ENCODE results near the gene ATP2B1. TPM values are rescaled to one million over a fixed set of nuclear protein-coding genes. Genes with fewer than 3 reads are reported as not detected.

The ATP2B1 gene
- total and polyA plus RNA-seq, 2 of the 13 experiments (the other 11 are each of a cell fraction or from before 2014, with no cell fraction given) = 12.1 to 60.2 TPM

DNA sequence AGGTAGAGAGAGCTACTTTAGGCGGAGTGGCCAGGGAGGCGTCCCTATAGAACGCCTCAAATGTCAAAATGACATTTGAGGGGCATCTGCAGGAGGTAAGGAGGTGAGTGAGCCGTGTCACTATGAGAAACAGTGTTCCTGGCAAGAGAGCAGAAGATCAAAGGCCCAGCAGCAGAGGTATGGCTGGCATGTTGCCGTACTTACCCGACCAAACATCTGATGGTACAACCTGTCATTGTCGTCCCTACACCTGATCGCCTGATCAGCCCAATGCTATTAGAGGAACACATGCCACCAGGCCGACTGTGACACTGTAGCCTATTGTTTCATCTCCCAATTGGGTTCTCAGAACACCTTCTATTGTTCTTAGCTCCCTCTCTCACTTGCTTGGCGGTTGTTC, 148.9 kb downstream of the ATP2B1 start (continued):
- TF ChIP-seq, protein P1, sequence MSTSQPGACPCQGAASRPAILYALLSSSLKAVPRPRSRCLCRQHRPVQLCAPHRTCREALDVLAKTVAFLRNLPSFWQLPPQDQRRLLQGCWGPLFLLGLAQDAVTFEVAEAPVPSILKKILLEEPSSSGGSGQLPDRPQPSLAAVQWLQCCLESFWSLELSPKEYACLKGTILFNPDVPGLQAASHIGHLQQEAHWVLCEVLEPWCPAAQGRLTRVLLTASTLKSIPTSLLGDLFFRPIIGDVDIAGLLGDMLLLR (CRISPR knock-in tag; IDR thresholded peaks at IDR 0.05) = no peak
- no peak for TF ChIP-seq NR2F2 (IDR thresholded peaks at IDR 0.05; ENCODE audit: borderline replicate concordance, low read depth)

GRCh38 chr12:89556976-89557375, 151.7 kb downstream of the ATP2B1 start:
- in situ Hi-C loops (cut with HindIII; ENCODE audit: extremely low pct_ligation_motif_present, low pct_unique_long_range_greater_than_20kb) = no loop called here
- no peak for TF ChIP-seq CREM (IDR thresholded peaks at IDR 0.05)
- no peak for TF ChIP-seq CREM (CRISPR knock-in tag; IDR thresholded peaks at IDR 0.05)
- DNase-seq (ENCODE audit: low spot score) (peak; percentile 9), FAIRE-seq (no peak), ATAC-seq (no peak)
- 53% methylated on average over 2 of the region's 2 CpGs for WGBS (ENCODE audit: low lambda C conversion rate)
- no peaks in the 10 kb centered on the region for H3K27me3 ChIP-seq (ENCODE audit: control insufficient read depth in 1 of 2, insufficient read depth in 2 of 2, low read length in 2 of 2)
- no TSS peak for BruUV-seq (replicated peaks)
- no peaks in the 10 kb centered on the region for H3K9me3 ChIP-seq (ENCODE audit: low read length)
- intact Hi-C loops (cut with micrococcal nuclease; ENCODE audit: unreplicated experiment) = no loop called here
- no peak overlapping the region for H2AFZ ChIP-seq (ENCODE audit: low read length)
- H4K20me1 ChIP-seq (ENCODE audit: insufficient read depth, low read length) = no peaks in the 10 kb centered on the region
- ChIA-PET POLR2A (no interaction called here), CTCF (ENCODE audit: low intra/inter-chr PET ratio, low total read pairs) (no interaction called here)
- H3K9ac ChIP-seq (ENCODE audit: insufficient read depth, low read depth, low read length) = no peak overlapping the region
- H3K79me2 ChIP-seq (ENCODE audit: insufficient read depth, low read length) = no peaks in the 10 kb centered on the region
- H3K27ac ChIP-seq (ENCODE audit: extremely low read length, insufficient read depth, low read length) = no peak overlapping the region
- no peaks in the 10 kb centered on the region for H3K4me1 ChIP-seq (ENCODE audit: insufficient read depth, low read length)
- no peak overlapping the region for H3K4me3 ChIP-seq (replicated peaks in 1 of 3; ENCODE audit: insufficient read depth in 1 of 3, low read depth in 2 of 3, low read length in 3 of 3)
- no peak overlapping the region for H3K4me2 ChIP-seq (ENCODE audit: low read depth, low read length)
- H3K36me3 ChIP-seq (replicated peaks in 1 of 2; ENCODE audit: control insufficient read depth in 1 of 2, insufficient read depth in 2 of 2, low read length in 2 of 2) = no peaks in the 10 kb centered on the region

- POLR2A ChIA-PET = no interaction called here
These were observed 156.3 kb downstream of the ATP2B1 start for GRCh38 chr12:89552376-89552775.

More at GRCh38 chr12:89552376-89552775, 156.3 kb downstream of the ATP2B1 start:
- Histone ChIP-seq H3K4me2 (ENCODE audit: low read depth, low read length) (no peak overlapping the region), H4K20me1 (ENCODE audit: insufficient read depth, low read length) (no peaks in the 10 kb centered on the region), H3K9me3 (ENCODE audit: low read length) (no peaks in the 10 kb centered on the region), H3K36me3 (replicated peaks in 1 of 2; ENCODE audit: control insufficient read depth in 1 of 2, insufficient read depth in 2 of 2, low read length in 2 of 2) (no peaks in the 10 kb centered on the region), H3K27ac (ENCODE audit: extremely low read length, insufficient read depth, low read length) (no peak overlapping the region), H3K4me1 (ENCODE audit: insufficient read depth, low read length) (no peaks in the 10 kb centered on the region), H3K4me3 (replicated peaks in 1 of 3; ENCODE audit: insufficient read depth in 1 of 3, low read depth in 2 of 3, low read length in 3 of 3) (no peak overlapping the region), H3K9ac (ENCODE audit: insufficient read depth, low read depth, low read length) (no peak overlapping the region), H2AFZ (ENCODE audit: low read length) (no peak overlapping the region), H3K79me2 (ENCODE audit: insufficient read depth, low read length) (no peaks in the 10 kb centered on the region), H3K27me3 (ENCODE audit: control insufficient read depth in 1 of 2, insufficient read depth in 2 of 2, low read length in 2 of 2) (no peaks in the 10 kb centered on the region)
- 0% methylated on average over 1 of the region's 1 CpG for WGBS (ENCODE audit: low lambda C conversion rate)
- TF ChIP-seq SIX4 (CRISPR knock-in tag; IDR thresholded peaks at IDR 0.05) = no peak
- no peak for TF ChIP-seq FIP1L1 (IDR thresholded peaks at IDR 0.05; ENCODE audit: borderline replicate concordance, insufficient read depth, low read depth, low read length)
- TF ChIP-seq ZBTB25 (CRISPR knock-in tag; IDR thresholded peaks at IDR 0.05) = no peak
- TF ChIP-seq THAP11 (CRISPR knock-in tag; IDR thresholded peaks at IDR 0.05) = no peak
- TF ChIP-seq ZFP41 (CRISPR knock-in tag; IDR thresholded peaks at IDR 0.05; ENCODE audit: borderline replicate concordance) = no peak
- no peak for TF ChIP-seq CCDC6 (CRISPR knock-in tag; IDR thresholded peaks at IDR 0.05)
- TF ChIP-seq RBM22 (optimal IDR thresholded peaks at IDR 0.05; ENCODE audit: low read length) = no peak
- in situ Hi-C loops (cut with HindIII; ENCODE audit: extremely low pct_ligation_motif_present, low pct_unique_long_range_greater_than_20kb) = no loop called here
- no peak for ATAC-seq
- no peak for DNase-seq (ENCODE audit: low spot score)
- no TSS peak for BruUV-seq (replicated peaks)
- intact Hi-C loops (cut with micrococcal nuclease; ENCODE audit: unreplicated experiment) = no loop called here
- no peak for FAIRE-seq
- CTCF ChIA-PET (ENCODE audit: low intra/inter-chr PET ratio, low total read pairs) = no interaction called here
